GM13977 (cell line): Measurements from ENCODE around the gene CAPZA1.

Experiments used
- DNase-seq: peaks from one replicate; pipeline ENCODE4 v3.0.0; 2012; ENCODE audit warnings: low spot score
- in situ Hi-C: fragments of 300-500 bp; cut with MboI; formaldehyde crosslinking; loops from one replicate; pipeline ENCODE4 v1.12.0; 2022; ENCODE audit warnings: low sequenced_read_pairs, low pct_unique_long_range_greater_than_20kb, mixed read lengths, inconsistent platforms; ENCODE audit not compliant: unreplicated experiment
- TF ChIP-seq, protein P1 (sequence below): IDR thresholded peaks from 2 replicates; pipeline ENCODE4 v1.5.1; 2012; ENCODE audit warnings: mild to moderate bottlenecking, control low read depth; ENCODE audit not compliant: insufficient read depth; ENCODE audit errors: extremely low read depth, missing control alignments

The CAPZA1 gene

DNA sequence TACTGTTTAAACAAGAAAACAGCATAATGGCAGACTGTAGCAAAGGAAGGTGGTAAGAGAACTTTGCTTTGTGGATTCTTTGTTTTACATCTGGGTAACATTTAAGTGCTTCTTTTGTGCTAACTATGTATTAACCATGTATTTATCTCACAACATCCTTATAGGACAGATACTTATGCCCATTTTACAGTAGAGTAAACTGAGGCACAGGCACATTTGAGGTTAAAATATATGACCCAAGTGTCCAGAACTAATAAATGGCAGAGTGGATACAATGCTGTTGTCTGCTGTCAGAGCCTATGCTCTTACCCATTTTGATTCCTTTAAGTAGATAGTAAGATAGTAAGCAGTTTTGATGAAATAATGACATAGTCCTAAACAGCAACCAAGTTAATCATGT is 7.3 kb downstream of the CAPZA1 start:
- no peak for DNase-seq
- in situ Hi-C loops, result no loop called here

DNA sequence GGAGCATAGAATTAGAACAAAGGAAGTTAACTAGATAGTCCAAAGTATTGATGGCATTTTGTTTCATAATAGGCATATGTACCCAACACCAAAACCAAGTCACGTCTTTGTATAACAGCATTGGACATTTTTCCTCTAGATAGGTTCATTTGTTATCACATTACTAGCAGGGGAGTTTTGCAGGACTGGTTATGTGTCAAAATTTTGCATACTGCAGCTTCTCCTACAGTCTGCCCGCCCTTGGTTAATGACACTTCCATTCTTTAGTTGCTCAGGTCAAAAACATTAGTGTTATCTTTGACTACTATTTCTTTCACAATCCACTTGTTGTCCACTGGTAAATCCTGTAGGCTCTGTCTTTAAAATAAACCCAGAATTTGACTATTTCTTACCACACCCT is 8.9 kb downstream of the CAPZA1 start:
- no peak for DNase-seq
- in situ Hi-C loops, result no loop called here
- TF ChIP-seq, protein P1, sequence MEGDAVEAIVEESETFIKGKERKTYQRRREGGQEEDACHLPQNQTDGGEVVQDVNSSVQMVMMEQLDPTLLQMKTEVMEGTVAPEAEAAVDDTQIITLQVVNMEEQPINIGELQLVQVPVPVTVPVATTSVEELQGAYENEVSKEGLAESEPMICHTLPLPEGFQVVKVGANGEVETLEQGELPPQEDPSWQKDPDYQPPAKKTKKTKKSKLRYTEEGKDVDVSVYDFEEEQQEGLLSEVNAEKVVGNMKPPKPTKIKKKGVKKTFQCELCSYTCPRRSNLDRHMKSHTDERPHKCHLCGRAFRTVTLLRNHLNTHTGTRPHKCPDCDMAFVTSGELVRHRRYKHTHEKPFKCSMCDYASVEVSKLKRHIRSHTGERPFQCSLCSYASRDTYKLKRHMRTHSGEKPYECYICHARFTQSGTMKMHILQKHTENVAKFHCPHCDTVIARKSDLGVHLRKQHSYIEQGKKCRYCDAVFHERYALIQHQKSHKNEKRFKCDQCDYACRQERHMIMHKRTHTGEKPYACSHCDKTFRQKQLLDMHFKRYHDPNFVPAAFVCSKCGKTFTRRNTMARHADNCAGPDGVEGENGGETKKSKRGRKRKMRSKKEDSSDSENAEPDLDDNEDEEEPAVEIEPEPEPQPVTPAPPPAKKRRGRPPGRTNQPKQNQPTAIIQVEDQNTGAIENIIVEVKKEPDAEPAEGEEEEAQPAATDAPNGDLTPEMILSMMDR, result no peak

More for the DNA sequence above, 7.3 kb downstream of the CAPZA1 start:
- TF ChIP-seq, protein P1, result no peak

GRCh38 chr1:112629256-112629655 is 9.6 kb downstream of the CAPZA1 start:
- TF ChIP-seq, protein P1, result no peak
- DNase-seq, result no peak
- in situ Hi-C loops, result no loop called here

DNA sequence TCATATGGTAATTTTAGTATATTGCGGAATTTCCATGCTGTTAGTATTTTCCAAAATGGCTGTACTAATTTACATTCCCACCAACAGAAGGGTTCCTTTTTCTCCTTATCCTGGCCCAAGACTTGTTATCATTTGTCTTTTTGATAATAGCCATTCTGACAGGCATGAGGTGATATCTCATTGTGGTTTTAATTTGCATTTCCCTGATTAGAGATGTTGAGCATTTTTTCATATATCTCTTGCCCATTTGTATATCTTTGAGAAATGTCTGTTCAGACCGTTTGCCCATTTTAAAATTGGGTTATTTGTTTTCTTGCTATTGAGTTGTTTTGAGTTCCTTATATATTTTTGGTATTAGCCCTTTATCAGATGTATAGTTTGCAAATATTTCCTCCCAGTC is 14.0 kb downstream of the CAPZA1 start:
- DNase-seq, result no peak
- TF ChIP-seq, protein P1, result no peak
- in situ Hi-C loops, result no loop called here

DNA sequence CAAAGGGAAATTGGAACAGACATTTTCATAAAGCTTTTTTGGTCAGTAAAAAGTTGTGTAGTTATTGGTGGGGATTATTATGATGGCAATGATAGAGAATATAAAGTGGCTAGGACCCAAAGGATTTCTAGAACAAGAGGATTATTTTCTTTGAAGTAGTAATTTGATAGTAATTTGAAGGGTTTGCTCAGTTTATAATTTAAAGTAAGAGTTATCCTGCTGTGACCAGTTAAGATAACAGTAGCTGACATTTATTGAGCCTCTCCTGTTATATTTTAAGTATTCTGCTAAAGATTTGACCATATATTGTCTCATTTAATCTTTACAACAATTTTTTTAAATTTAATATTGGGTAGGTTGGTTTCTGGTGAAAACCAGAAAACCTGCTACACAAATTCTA is 14.7 kb downstream of the CAPZA1 start:
- TF ChIP-seq, protein P1, result no peak
- in situ Hi-C loops, result no loop called here
- DNase-seq, result no peak

- DNase-seq, result no peak
- TF ChIP-seq, protein P1, result no peak
- in situ Hi-C loops, result no loop called here
Measured at GRCh38 chr1:112636056-112636455, 16.4 kb downstream of the CAPZA1 start.
